RPMI8226 (cell line): ENCODE data around the gene FAAP100.
"Not testable (repeated sequence)": the region's sequence is repeated elsewhere in the genome, so short reads cannot be mapped to it uniquely, and the experiment has no call there.

Experiments used
- DNase-seq: peaks from one replicate; pipeline ENCODE4 v3.0.0-alpha.2; 2015

FAAP100 gene

GRCh38 chr17:81552244-81553017 is at the start of gene FAAP100:
Gene FAAP100 (minus strand): TSS chr17:81552353. CDS start chr17:81552330, 23 bp downstream.
- DNase-seq, result peak; percentile 90

- peak; percentile 70 for DNase-seq
Measured at GRCh38 chr17:81601525-81602120, 49.5 kb upstream of the FAAP100 start.

- no peak for DNase-seq
Measured at GRCh38 chr17:81599719-81600486, 47.8 kb upstream of the FAAP100 start.

- no peak for DNase-seq
Measured at GRCh38 chr17:81593105-81593871, 41.1 kb upstream of the FAAP100 start.

- no peak for DNase-seq
Measured at GRCh38 chr17:81591971-81592370, 39.8 kb upstream of the FAAP100 start.

- no peak for DNase-seq
Measured at GRCh38 chr17:81590121-81590520, 38.0 kb upstream of the FAAP100 start.

GRCh38 chr17:81589612-81590011 is 37.5 kb upstream of the FAAP100 start:
- DNase-seq, result no peak

GRCh38 chr17:81586096-81586495 is 33.9 kb upstream of the FAAP100 start:
- DNase-seq, result no peak

- not testable (repeated sequence) for DNase-seq
Measured at GRCh38 chr17:81584771-81585170, 32.6 kb upstream of the FAAP100 start.

GRCh38 chr17:81583589-81584342 is 31.6 kb upstream of the FAAP100 start:
- DNase-seq, result no peak

- no peak for DNase-seq
Measured at GRCh38 chr17:81582749-81583148, 30.6 kb upstream of the FAAP100 start.

GRCh38 chr17:81582341-81582740 is 30.2 kb upstream of the FAAP100 start:
- DNase-seq, result no peak

GRCh38 chr17:81581758-81582157 is 29.6 kb upstream of the FAAP100 start:
- DNase-seq, result no peak

- DNase-seq, result no peak
Measured at GRCh38 chr17:81580481-81580880, 28.3 kb upstream of the FAAP100 start.

GRCh38 chr17:81579821-81580321 is 27.7 kb upstream of the FAAP100 start:
- DNase-seq, result no peak

- DNase-seq, result no peak
Measured at GRCh38 chr17:81579298-81579697, 27.1 kb upstream of the FAAP100 start.

GRCh38 chr17:81578561-81579225 is 26.5 kb upstream of the FAAP100 start:
- no peak for DNase-seq

- no peak for DNase-seq
Measured at GRCh38 chr17:81578038-81578441, 25.9 kb upstream of the FAAP100 start.

- DNase-seq, result no peak
Measured at GRCh38 chr17:81577278-81578000, 25.3 kb upstream of the FAAP100 start.

- DNase-seq, result no peak
Measured at GRCh38 chr17:81576621-81577277, 24.6 kb upstream of the FAAP100 start.
